ENCODE data around the gene NEK1. TPM values are rescaled to one million over a fixed set of nuclear protein-coding genes. Genes with fewer than 3 reads are reported as not detected.

NEK1 gene
- total and polyA plus RNA-seq, 2 of the 4 experiments (the other 2 are of a cell fraction) = 3.3 to 3.9 TPM

- no peaks in the 10 kb centered on the region for H4K20me1 ChIP-seq (ENCODE audit: insufficient read depth, low read length)
- H3K27me3 ChIP-seq (ENCODE audit: control insufficient read depth, insufficient read depth, low read length) = no peaks in the 10 kb centered on the region
- no peak for TF ChIP-seq RFX5 (IDR thresholded peaks at IDR 0.05; ENCODE audit: low read depth, low read length)
- no peak for TF ChIP-seq POLR2A (IDR thresholded peaks at IDR 0.05; ENCODE audit: low read depth, low read length)
- no peak for TF ChIP-seq MAFK (IDR thresholded peaks at IDR 0.05; ENCODE audit: low read depth, low read length)
- TF ChIP-seq MXI1 (IDR thresholded peaks at IDR 0.05; ENCODE audit: borderline replicate concordance, low read depth, low read length) = no peak
- no peak for TF ChIP-seq FOS (IDR thresholded peaks at IDR 0.05; ENCODE audit: low read depth, low read length)
- TF ChIP-seq NFE2L2 (IDR thresholded peaks at IDR 0.05; ENCODE audit: low read depth, low read length) = no peak
- no peak for TF ChIP-seq MAZ (IDR thresholded peaks at IDR 0.05; ENCODE audit: borderline replicate concordance, low read depth, low read length)
- TF ChIP-seq RAD21 (IDR thresholded peaks at IDR 0.05; ENCODE audit: low read length) = no peak
- TF ChIP-seq CHD1 (IDR thresholded peaks at IDR 0.05; ENCODE audit: low read depth, low read length) = no peak
- TF ChIP-seq SMC3 (IDR thresholded peaks at IDR 0.05; ENCODE audit: low read depth, low read length) = no peak
- no peak for TF ChIP-seq BHLHE40 (IDR thresholded peaks at IDR 0.05; ENCODE audit: low read depth, low read length)
- TF ChIP-seq, protein P1, sequence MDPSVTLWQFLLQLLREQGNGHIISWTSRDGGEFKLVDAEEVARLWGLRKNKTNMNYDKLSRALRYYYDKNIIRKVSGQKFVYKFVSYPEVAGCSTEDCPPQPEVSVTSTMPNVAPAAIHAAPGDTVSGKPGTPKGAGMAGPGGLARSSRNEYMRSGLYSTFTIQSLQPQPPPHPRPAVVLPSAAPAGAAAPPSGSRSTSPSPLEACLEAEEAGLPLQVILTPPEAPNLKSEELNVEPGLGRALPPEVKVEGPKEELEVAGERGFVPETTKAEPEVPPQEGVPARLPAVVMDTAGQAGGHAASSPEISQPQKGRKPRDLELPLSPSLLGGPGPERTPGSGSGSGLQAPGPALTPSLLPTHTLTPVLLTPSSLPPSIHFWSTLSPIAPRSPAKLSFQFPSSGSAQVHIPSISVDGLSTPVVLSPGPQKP (IDR thresholded peaks at IDR 0.05; ENCODE audit: borderline replicate concordance, low read depth, low read length) = no peak
- TF ChIP-seq RCOR1 (IDR thresholded peaks at IDR 0.05; ENCODE audit: insufficient replicate concordance, low read length) = no peak
- no peak for TF ChIP-seq USF2 (IDR thresholded peaks at IDR 0.05; ENCODE audit: low read depth, low read length)
- TF ChIP-seq CTCF (conservative IDR thresholded peaks at IDR 0.05; ENCODE audit: low read depth, low read length) = no peak
- WGBS, 2 experiments (ENCODE audit: extremely low coverage in 2 of 2, insufficient read length in 1 of 2) = 100% methylated on average over 2 of the region's 4 CpGs; no CpG with 5 or more reads in 1 of the 2 experiments
- ATAC-seq (ENCODE audit: low read depth) (no peak), DNase-seq (no peak)
- dilution Hi-C loops (cut with HindIII; ENCODE audit: low sequenced_read_pairs, unreplicated experiment) (no loop called here), intact Hi-C loops (cut with micrococcal nuclease) (no loop called here), in situ Hi-C loops (cut with MboI; ENCODE audit: low sequenced_read_pairs) (no loop called here)
- ChIA-PET CTCF (no interaction called here), POLR2A (ENCODE audit: unreplicated experiment) (no interaction called here)
- no peak overlapping the region for H3K4ac ChIP-seq (ENCODE audit: low read depth, low read length)
- no peak overlapping the region for H2BK120ac ChIP-seq (ENCODE audit: low read depth, low read length)
- H3K4me3 ChIP-seq (ENCODE audit: insufficient read depth, low read depth, low read length) = no peak overlapping the region
- H3K56ac ChIP-seq (ENCODE audit: extremely low read depth, insufficient read depth, low read length) = no peak overlapping the region
- BruUV-seq (replicated peaks) = no TSS peak
- no peaks in the 10 kb centered on the region for H3K9me1 ChIP-seq (ENCODE audit: insufficient read depth, low read length)
- H2AK5ac ChIP-seq (ENCODE audit: low read depth, low read length) = no peak overlapping the region
- H3K79me1 ChIP-seq (ENCODE audit: low read depth in 1 of 2, low read length in 2 of 2) = no peaks in the 10 kb centered on the region
- H2AFZ ChIP-seq (replicated peaks; ENCODE audit: low read length, poor library complexity) = no peak overlapping the region
- no peak overlapping the region for H4K91ac ChIP-seq (ENCODE audit: insufficient read depth, low read depth, low read length)
- H3K9ac ChIP-seq (ENCODE audit: low read depth, low read length) = no peak overlapping the region
- H3K9me3 ChIP-seq (ENCODE audit: control insufficient read depth, insufficient read depth, low read length) = no peaks in the 10 kb centered on the region
- H3K14ac ChIP-seq (replicated peaks; ENCODE audit: low read depth, low read length) = no peak overlapping the region
- H3K27ac ChIP-seq (ENCODE audit: insufficient read depth, low read length) = no peak overlapping the region
- no peak overlapping the region for H4K5ac ChIP-seq (ENCODE audit: low read depth, low read length)
- H3K23ac ChIP-seq (ENCODE audit: low read depth, low read length) = no peak overlapping the region
- H2BK5ac ChIP-seq (ENCODE audit: low read depth, low read length, poor library complexity, severe bottlenecking) = no peak overlapping the region
- no peak overlapping the region for H4K8ac ChIP-seq (ENCODE audit: low read depth in 2 of 2, low read length in 2 of 2)
- no peak overlapping the region for H3K18ac ChIP-seq (ENCODE audit: low read depth, low read length)
- no peak overlapping the region for H3K4me2 ChIP-seq (ENCODE audit: low read depth, low read length)
- no peak overlapping the region for H2BK15ac ChIP-seq (ENCODE audit: low read depth, low read length)
- H3K4me1 ChIP-seq (ENCODE audit: control insufficient read depth, insufficient read depth, low read length) = no peaks in the 10 kb centered on the region
- H3K36me3 ChIP-seq (ENCODE audit: control insufficient read depth, insufficient read depth, low read length) = peaks cover 3% of the 10 kb centered on the region; the same call in 1 of the 2 replicates
- no peak overlapping the region for H2AK9ac ChIP-seq (replicated peaks; ENCODE audit: low read depth, low read length, poor library complexity)
- H2BK20ac ChIP-seq (ENCODE audit: low read depth, low read length) = no peak overlapping the region
These were observed 40.9 kb downstream of the NEK1 start for GRCh38 chr4:169571435-169571834.

Data from IMR-90 (cell line).